OCI-LY3 (cell line): ENCODE data around the gene TPH2.

Experiments
- H2AFZ ChIP-seq: fragments of 200-600, 300-600 bp; shearing (Covaris generic); 2 replicates; pipeline ENCODE4 v1.6.0; 2014; ENCODE audit warnings: antibody characterized with exemption, low read depth, low read length
- H3K27ac ChIP-seq: fragments of 200-600, 300-600 bp; sonication (generic); 2 replicates; pipeline ENCODE4 v1.5.1; 2014; ENCODE audit warnings: mild to moderate bottlenecking, low read length, moderate library complexity, mixed read lengths
- H3K27me3 ChIP-seq: fragments of 200-600, 300-600 bp; sonication (generic); 2 replicates; pipeline ENCODE4 v1.6.1; 2014; ENCODE audit warnings: low read depth, low read length, mixed read lengths
- H3K36me3 ChIP-seq: fragments of 200-600, 300-600 bp; sonication (generic); replicated peaks from 2 replicates; pipeline ENCODE3; 2014; ENCODE audit warnings: low read depth, low read length, mixed read lengths
- H3K4me1 ChIP-seq: fragments of 300-600, 200-600 bp; sonication (generic); 2 replicates; pipeline ENCODE4 v1.6.1; 2014; ENCODE audit warnings: low read length, mixed read lengths
- H3K4me2 ChIP-seq: fragments of 200-600, 300-600 bp; sonication (generic); 2 replicates; pipeline ENCODE4 v1.6.1; 2014; ENCODE audit warnings: low read length, mixed read lengths
- H3K4me3 ChIP-seq: fragments of 300-600, 200-600 bp; sonication (generic); 2 replicates; pipeline ENCODE4 v1.5.1; 2014; ENCODE audit warnings: antibody characterized with exemption, mild to moderate bottlenecking, low read length, moderate library complexity
- H3K79me2 ChIP-seq: fragments of 300-600, 200-600 bp; shearing (Covaris generic); 2 replicates; pipeline ENCODE4 v1.6.1; 2014; ENCODE audit warnings: mild to moderate bottlenecking, low read length, mixed read lengths
- H3K9ac ChIP-seq: fragments of 300-600, 200-600 bp; shearing (Covaris generic); 2 replicates; pipeline ENCODE4 v1.6.0; 2014; ENCODE audit warnings: mild to moderate bottlenecking, low read length, moderate library complexity
- H3K9me3 ChIP-seq: fragments of 200-600, 300-600 bp; shearing (Covaris generic); 2 replicates; pipeline ENCODE4 v1.6.1; 2014; ENCODE audit warnings: low read length, mixed read lengths; ENCODE audit not compliant: insufficient read depth
- H4K20me1 ChIP-seq: fragments of 200-600, 300-600 bp; sonication (generic); 2 replicates; pipeline ENCODE4 v1.6.1; 2016; ENCODE audit warnings: low read length, mixed read lengths; ENCODE audit not compliant: insufficient read depth
- CTCF ChIP-seq: fragments of 200-600, 300-600 bp; sonication (generic); IDR thresholded peaks from 2 replicates; pipeline ENCODE4 v1.5.1; 2014; ENCODE audit warnings: antibody characterized with exemption, low read length, low read depth
- EZH2phosphoT487 ChIP-seq: fragments of 200-600 bp; shearing (Covaris generic); IDR thresholded peaks from 2 replicates; pipeline ENCODE4 v1.6.1; 2018; ENCODE audit warnings: antibody characterized with exemption, mixed run types, low read depth

The TPH2 gene

DNA sequence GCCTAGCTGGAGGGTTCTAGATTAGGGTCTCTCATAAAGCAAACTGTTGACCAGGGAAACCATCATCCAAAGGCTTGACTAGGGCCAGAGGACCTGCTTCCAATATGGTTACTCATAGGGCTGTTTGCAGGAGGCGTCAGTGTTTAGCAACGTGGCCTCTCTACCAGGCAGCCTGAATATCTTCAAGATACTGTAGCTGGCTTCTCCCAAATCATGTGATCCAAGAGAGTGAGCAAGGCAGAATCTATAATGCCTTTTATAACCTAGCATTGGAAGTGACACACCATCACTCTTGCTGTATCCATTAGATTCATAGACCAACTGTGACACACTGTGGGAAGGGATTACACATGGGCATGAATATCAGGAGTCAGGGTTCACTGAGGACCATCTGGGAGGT is 17.3 kb downstream of the TPH2 start:
- no peaks in the 10 kb centered on the region for H4K20me1 ChIP-seq
- no peaks in the 10 kb centered on the region for H3K9me3 ChIP-seq
- no peak overlapping the region for H3K4me3 ChIP-seq
- peaks cover 16% of the 10 kb centered on the region; the same call in 1 of the 2 replicates for H3K27me3 ChIP-seq
- H3K79me2 ChIP-seq, result no peaks in the 10 kb centered on the region
- H3K4me1 ChIP-seq, result no peaks in the 10 kb centered on the region
- no peak overlapping the region for H3K4me2 ChIP-seq
- no peak overlapping the region for H3K27ac ChIP-seq
- H3K36me3 ChIP-seq, result no peaks in the 10 kb centered on the region
- H3K9ac ChIP-seq, result no peak overlapping the region
- TF ChIP-seq EZH2phosphoT487 (no peak), CTCF (no peak)
- no peak overlapping the region for H2AFZ ChIP-seq

DNA sequence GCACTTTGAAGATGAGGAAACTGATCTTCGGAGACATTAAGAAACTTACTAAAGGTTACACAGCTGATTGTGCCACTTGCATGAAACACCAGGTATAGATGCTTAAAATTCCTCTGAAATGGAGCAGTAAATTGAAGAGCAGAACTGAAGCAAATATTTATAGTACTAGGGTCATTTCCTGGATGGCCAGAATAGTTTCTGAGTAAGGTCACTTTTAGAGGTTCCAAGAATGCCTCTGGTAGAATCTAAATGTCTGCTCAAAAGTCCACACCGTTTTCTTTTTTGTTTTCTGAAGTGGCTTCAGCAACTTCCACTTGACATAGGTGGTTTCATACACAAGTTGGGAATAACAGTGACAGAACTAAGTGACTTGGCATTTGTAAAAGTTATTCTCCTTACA is 19.4 kb downstream of the TPH2 start:
- no peak overlapping the region for H3K27ac ChIP-seq
- no peaks in the 10 kb centered on the region for H3K36me3 ChIP-seq
- H3K4me3 ChIP-seq, result no peak overlapping the region
- H4K20me1 ChIP-seq, result no peaks in the 10 kb centered on the region
- TF ChIP-seq CTCF (no peak), EZH2phosphoT487 (no peak)
- H3K79me2 ChIP-seq, result no peaks in the 10 kb centered on the region
- H3K4me1 ChIP-seq, result no peaks in the 10 kb centered on the region
- no peak overlapping the region for H3K4me2 ChIP-seq
- no peak overlapping the region for H3K9ac ChIP-seq
- H3K27me3 ChIP-seq, result peaks cover 16% of the 10 kb centered on the region; the same call in 1 of the 2 replicates
- H2AFZ ChIP-seq, result no peak overlapping the region
- no peaks in the 10 kb centered on the region for H3K9me3 ChIP-seq

DNA sequence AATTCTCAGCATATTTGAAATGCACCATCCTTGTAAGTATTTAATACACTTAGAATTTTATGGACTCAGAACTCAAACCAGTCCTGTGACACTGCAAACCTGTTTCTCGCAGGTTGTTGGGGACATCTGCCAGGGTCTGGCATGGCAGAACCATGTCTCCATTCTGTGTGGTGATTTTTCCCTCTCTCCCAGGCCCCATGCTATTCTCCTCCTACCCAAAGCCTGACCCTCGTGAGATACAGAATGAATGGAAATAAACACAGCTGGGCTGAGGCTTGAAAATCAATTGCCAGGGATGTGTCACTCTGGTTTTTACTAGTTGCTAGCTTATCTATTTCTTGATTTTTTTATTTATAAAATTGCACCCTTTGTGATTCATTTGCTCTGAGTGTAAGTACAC is 19.8 kb downstream of the TPH2 start:
- TF ChIP-seq CTCF, result no peak
- TF ChIP-seq EZH2phosphoT487, result no peak
- Histone ChIP-seq H2AFZ (no peak overlapping the region), H3K4me2 (no peak overlapping the region)

GRCh38 chr12:71958993-71959578 is 20.4 kb downstream of the TPH2 start:
- no peaks in the 10 kb centered on the region for H3K9me3 ChIP-seq
- no peak overlapping the region for H3K27ac ChIP-seq
- H3K4me2 ChIP-seq, result no peak overlapping the region
- no peaks in the 10 kb centered on the region for H3K4me1 ChIP-seq
- no peaks in the 10 kb centered on the region for H4K20me1 ChIP-seq
- no peak overlapping the region for H3K4me3 ChIP-seq
- H3K27me3 ChIP-seq, result peaks cover 16% of the 10 kb centered on the region; the same call in 1 of the 2 replicates
- no peaks in the 10 kb centered on the region for H3K79me2 ChIP-seq
- no peaks in the 10 kb centered on the region for H3K36me3 ChIP-seq
- H3K9ac ChIP-seq, result no peak overlapping the region
- TF ChIP-seq EZH2phosphoT487, result no peak
- TF ChIP-seq CTCF, result no peak
- H2AFZ ChIP-seq, result no peak overlapping the region

More for the DNA sequence above, 19.8 kb downstream of the TPH2 start:
- Histone ChIP-seq H3K36me3 (no peaks in the 10 kb centered on the region), H3K27ac (no peak overlapping the region), H3K9me3 (no peaks in the 10 kb centered on the region), H3K79me2 (no peaks in the 10 kb centered on the region), H3K4me1 (no peaks in the 10 kb centered on the region), H4K20me1 (no peaks in the 10 kb centered on the region), H3K4me3 (no peak overlapping the region), H3K27me3 (peaks cover 16% of the 10 kb centered on the region; the same call in 1 of the 2 replicates), H3K9ac (no peak overlapping the region)
